Endothelial cell of umbilical vein (primary cell): ENCODE measurements around the gene PCDHA4. TPM values are rescaled to one million over a fixed set of nuclear protein-coding genes. Genes with fewer than 3 reads are reported as not detected.
"Not testable (repeated sequence)": the region's sequence is repeated elsewhere in the genome, so short reads cannot be mapped to it uniquely, and the experiment has no call there.

Experiments used
- BruUV-seq: library from RNA; stranded (reverse); fragments of 400-500 nt; replicated peaks from 2 replicates; lab custom pipeline; 2021; lab: Mats Ljungman, UMichigan
- CTCF ChIA-PET: fragments of 300-600, 350-600 bp; sonication (Branson Sonifier 250); formaldehyde crosslinking; loops from one replicate; lab custom pipeline; 2021; ENCODE audit warnings: antibody characterized with exemption, inconsistent platforms; lab: Charles Lee
- POLR2A ChIA-PET: fragments of 300-600, 350-600 bp; sonication (Branson Sonifier 250); formaldehyde crosslinking; loops from one replicate; lab custom pipeline; 2021; ENCODE audit warnings: antibody characterized with exemption, inconsistent platforms; lab: Charles Lee
- DNase-seq: peaks from one replicate; pipeline ENCODE4 v3.0.0-alpha.2; 2011; ENCODE audit warnings: low read depth, low spot score
- FAIRE-seq: peaks from 2 replicates; lab custom pipeline; 2011; peaks lifted over from hg19 to GRCh38; lab: Jason Lieb, UNC
- H2AFZ ChIP-seq: 2 replicates; pipeline ENCODE4 v1.6.0; 2012; ENCODE audit warnings: low read depth, low read length, control low read depth, inconsistent platforms
- H3K27ac ChIP-seq: 2 replicates; pipeline ENCODE4 v1.5.1; 2011; ENCODE audit warnings: low read depth, mild to moderate bottlenecking, control low read depth, low read length, moderate library complexity; ENCODE audit not compliant: insufficient read depth
- H3K27me3 ChIP-seq, 2 experiments: 2 replicates each; pipeline versions ENCODE4 v1.6.0 to v1.6.1; 2011; ENCODE audit warnings: low read length in 2 of 2, mixed read lengths in 1 of 2; ENCODE audit not compliant: control insufficient read depth in 2 of 2, insufficient read depth in 2 of 2
- H3K36me3 ChIP-seq, 2 experiments: 2 replicates in 1 of 2; 3 replicates in 1 of 2; pipeline ENCODE4 v1.5.1; 2011; ENCODE audit warnings: low read length in 2 of 2, mild to moderate bottlenecking in 1 of 2, moderate library complexity in 1 of 2; ENCODE audit not compliant: control insufficient read depth in 2 of 2, insufficient read depth in 2 of 2; ENCODE audit errors: extremely low read depth in 1 of 2
- H3K4me1 ChIP-seq: 3 replicates; pipeline ENCODE4 v1.5.1; 2011; ENCODE audit warnings: mild to moderate bottlenecking, low read length; ENCODE audit not compliant: control insufficient read depth, insufficient read depth; ENCODE audit errors: extremely low read depth
- H3K4me2 ChIP-seq: 2 replicates; pipeline ENCODE4 v1.6.1; 2011; ENCODE audit warnings: low read length, control low read depth, mixed read lengths; ENCODE audit not compliant: insufficient read depth
- H3K4me3 ChIP-seq, 3 experiments: fragments of 200-600 bp in 1 of 3; sonication (generic), shearing (Covaris generic) in 1 of 3; replicated peaks in 1 of 3; 2 replicates each; pipeline ENCODE4 v1.5.1; 2011 to 2016; ENCODE audit warnings: control low read depth in 3 of 3, low read length in 3 of 3, mild to moderate bottlenecking in 2 of 3, inconsistent platforms in 1 of 3, low read depth in 1 of 3, moderate library complexity in 1 of 3; ENCODE audit not compliant: insufficient read depth in 1 of 3
- H3K79me2 ChIP-seq: 2 replicates; pipeline ENCODE4 v1.6.0; 2012; ENCODE audit warnings: low read length, inconsistent platforms; ENCODE audit not compliant: control insufficient read depth, insufficient read depth
- H3K9ac ChIP-seq: replicated peaks from 2 replicates; pipeline ENCODE3; 2011; ENCODE audit warnings: low read length, control low read depth; ENCODE audit not compliant: insufficient read depth; ENCODE audit errors: extremely low read depth
- H3K9me1 ChIP-seq: replicated peaks from 3 replicates; pipeline ENCODE4 v1.6.0; 2011; ENCODE audit warnings: mild to moderate bottlenecking, low read length; ENCODE audit not compliant: control insufficient read depth, insufficient read depth; ENCODE audit errors: extremely low read depth
- H3K9me3 ChIP-seq: replicated peaks from 2 replicates; pipeline ENCODE4 v1.5.1; 2012; ENCODE audit warnings: low read length, inconsistent platforms; ENCODE audit not compliant: control insufficient read depth, insufficient read depth
- H4K20me1 ChIP-seq: replicated peaks from 2 replicates; pipeline ENCODE3; 2011; ENCODE audit warnings: mild to moderate bottlenecking, low read length; ENCODE audit not compliant: control insufficient read depth, insufficient read depth; ENCODE audit errors: extremely low read depth
- EZH2 ChIP-seq: IDR thresholded peaks from 2 replicates; pipeline ENCODE4 v1.6.1; 2012; ENCODE audit warnings: borderline replicate concordance, low read depth, mild to moderate bottlenecking, moderate library complexity, low read length, inconsistent platforms; ENCODE audit not compliant: severe bottlenecking
- FOS ChIP-seq: IDR thresholded peaks from 2 replicates; pipeline ENCODE4 v1.6.1; 2011; ENCODE audit warnings: mild to moderate bottlenecking, low read length, moderate library complexity, borderline replicate concordance; ENCODE audit not compliant: insufficient read depth
- GATA2 ChIP-seq: IDR thresholded peaks from 2 replicates; pipeline ENCODE4 v1.7.0; 2011; ENCODE audit warnings: low read depth, mild to moderate bottlenecking, moderate library complexity, mixed read lengths, low read length; ENCODE audit not compliant: insufficient read length, insufficient read depth
- JUN ChIP-seq: IDR thresholded peaks from 2 replicates; pipeline ENCODE4 v1.6.1; 2011; ENCODE audit warnings: borderline replicate concordance, low read depth; ENCODE audit not compliant: insufficient read length, insufficient read depth
- MYC ChIP-seq: IDR thresholded peaks from one replicate; pipeline ENCODE4 v1.6.1; 2011; ENCODE audit warnings: mild to moderate bottlenecking, low read depth, low read length
- POLR2A ChIP-seq: IDR thresholded peaks from 2 replicates; pipeline ENCODE4 v1.6.1; 2012; ENCODE audit warnings: low read depth, mild to moderate bottlenecking, control low read depth, low read length
- POLR2AphosphoS5 ChIP-seq: IDR thresholded peaks from 2 replicates; pipeline ENCODE4 v1.6.1; 2012; ENCODE audit warnings: low read depth, mild to moderate bottlenecking, control low read depth, low read length, moderate library complexity; ENCODE audit not compliant: insufficient read depth
- dilution Hi-C: fragments of 300-500 bp; cut with MboI; formaldehyde crosslinking; loops from one replicate; pipeline ENCODE4 v1.15.0; 2019; ENCODE audit warnings: low sequenced_read_pairs; ENCODE audit not compliant: extremely low pct_ligation_motif_present
- intact Hi-C: fragments of 100-400 bp; cut with micrococcal nuclease; formaldehyde crosslinking; loops from one replicate; pipeline ENCODE4 v1.10.0; 2022
- polyA plus RNA-seq, 4 experiments: library from polyadenylated mRNA; depleted of rRNA in 3 of 4; stranded (reverse) in 3 of 4; unstranded in 1 of 4; fragments of >200 nt; gene quantifications; 2 replicates each; pipeline versions ENCODE4 v1.2.1 to v1.2.3, GENCODE V29; 2011 to 2012; ENCODE audit warnings: missing spikeins in 1 of 4
- total RNA-seq: library from RNA; stranded (reverse); gene quantifications from 2 replicates; pipeline ENCODE4 v1.2.3, GENCODE V29; 2021
- TF ChIP-seq, protein P1 (sequence below), 2 donors: IDR thresholded peaks; 1 replicate in 1 of 2; 2 replicates in 1 of 2; pipeline ENCODE4 v1.5.1; 2011; ENCODE audit warnings: low read length in 2 of 2, mild to moderate bottlenecking in 2 of 2, moderate library complexity in 2 of 2, control low read depth in 1 of 2, inconsistent platforms in 1 of 2, low read depth in 1 of 2; ENCODE audit not compliant: insufficient read depth in 1 of 2; ENCODE audit errors: extremely low read depth in 1 of 2
- TF ChIP-seq, protein P2 (sequence below): IDR thresholded peaks from 2 replicates; pipeline ENCODE4 v1.6.1; 2011; ENCODE audit not compliant: insufficient read depth, insufficient read length

Gene PCDHA4
- total and polyA plus RNA-seq, 2 donors (not counting 3 experiments of a cell fraction or from before 2014, with no cell fraction given) = 0.04 to 0.26 TPM

DNA sequence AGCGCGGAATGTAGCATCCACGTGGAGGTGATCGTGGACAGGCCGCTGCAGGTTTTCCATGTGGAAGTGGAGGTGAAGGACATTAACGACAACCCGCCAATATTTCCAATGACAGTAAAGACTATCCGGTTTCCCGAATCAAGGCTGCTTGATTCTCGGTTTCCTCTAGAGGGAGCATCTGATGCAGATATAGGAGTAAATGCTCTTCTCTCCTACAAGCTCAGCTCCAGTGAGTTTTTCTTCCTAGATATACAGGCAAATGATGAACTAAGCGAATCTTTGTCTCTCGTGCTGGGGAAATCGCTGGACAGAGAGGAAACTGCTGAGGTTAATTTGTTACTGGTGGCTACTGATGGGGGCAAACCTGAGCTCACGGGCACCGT lies 11.6 kb upstream of the PCDHA4 start:
- intact Hi-C loops = no loop called here
- dilution Hi-C loops = no loop called here
- no TSS peak for BruUV-seq
- ChIA-PET CTCF (interaction anchor here (1.1 to 1.8 kb wide), 3 partner anchors 9 to 12 kb away, joined by 3 to 5 read pairs (median 4); partner anchors contain the start of gene PCDHA1), POLR2A (no interaction called here)
- H3K9me3 ChIP-seq = no peaks in the 10 kb centered on the region
- no peaks in the 10 kb centered on the region for H3K4me1 ChIP-seq
- FAIRE-seq (no peak), DNase-seq (no peak)
- H4K20me1 ChIP-seq = no peaks in the 10 kb centered on the region
- H3K36me3 ChIP-seq = no peaks in the 10 kb centered on the region
- H3K9ac ChIP-seq = no peak overlapping the region
- H3K27ac ChIP-seq = no peak overlapping the region
- no peak overlapping the region for H3K4me2 ChIP-seq
- H3K9me1 ChIP-seq = no peaks in the 10 kb centered on the region
- no peak overlapping the region for H2AFZ ChIP-seq
- H3K4me3 ChIP-seq = no peak overlapping the region
- TF ChIP-seq EZH2 = no peak
- TF ChIP-seq, protein P1, sequence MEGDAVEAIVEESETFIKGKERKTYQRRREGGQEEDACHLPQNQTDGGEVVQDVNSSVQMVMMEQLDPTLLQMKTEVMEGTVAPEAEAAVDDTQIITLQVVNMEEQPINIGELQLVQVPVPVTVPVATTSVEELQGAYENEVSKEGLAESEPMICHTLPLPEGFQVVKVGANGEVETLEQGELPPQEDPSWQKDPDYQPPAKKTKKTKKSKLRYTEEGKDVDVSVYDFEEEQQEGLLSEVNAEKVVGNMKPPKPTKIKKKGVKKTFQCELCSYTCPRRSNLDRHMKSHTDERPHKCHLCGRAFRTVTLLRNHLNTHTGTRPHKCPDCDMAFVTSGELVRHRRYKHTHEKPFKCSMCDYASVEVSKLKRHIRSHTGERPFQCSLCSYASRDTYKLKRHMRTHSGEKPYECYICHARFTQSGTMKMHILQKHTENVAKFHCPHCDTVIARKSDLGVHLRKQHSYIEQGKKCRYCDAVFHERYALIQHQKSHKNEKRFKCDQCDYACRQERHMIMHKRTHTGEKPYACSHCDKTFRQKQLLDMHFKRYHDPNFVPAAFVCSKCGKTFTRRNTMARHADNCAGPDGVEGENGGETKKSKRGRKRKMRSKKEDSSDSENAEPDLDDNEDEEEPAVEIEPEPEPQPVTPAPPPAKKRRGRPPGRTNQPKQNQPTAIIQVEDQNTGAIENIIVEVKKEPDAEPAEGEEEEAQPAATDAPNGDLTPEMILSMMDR (IDR thresholded peaks at IDR 0.05; ENCODE audit: extremely low read depth in 1 of 2, insufficient read depth in 1 of 2, low read depth in 1 of 2, low read length in 2 of 2) = no peak
- TF ChIP-seq FOS = no peak
- no peak for TF ChIP-seq GATA2
- no peak for TF ChIP-seq POLR2A
- TF ChIP-seq MYC = no peak
- TF ChIP-seq JUN = no peak
- TF ChIP-seq POLR2AphosphoS5 = no peak
- TF ChIP-seq, protein P2, sequence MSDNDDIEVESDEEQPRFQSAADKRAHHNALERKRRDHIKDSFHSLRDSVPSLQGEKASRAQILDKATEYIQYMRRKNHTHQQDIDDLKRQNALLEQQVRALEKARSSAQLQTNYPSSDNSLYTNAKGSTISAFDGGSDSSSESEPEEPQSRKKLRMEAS = no peak
- H3K27me3 ChIP-seq = no peaks in the 10 kb centered on the region
- H3K79me2 ChIP-seq = no peaks in the 10 kb centered on the region

DNA sequence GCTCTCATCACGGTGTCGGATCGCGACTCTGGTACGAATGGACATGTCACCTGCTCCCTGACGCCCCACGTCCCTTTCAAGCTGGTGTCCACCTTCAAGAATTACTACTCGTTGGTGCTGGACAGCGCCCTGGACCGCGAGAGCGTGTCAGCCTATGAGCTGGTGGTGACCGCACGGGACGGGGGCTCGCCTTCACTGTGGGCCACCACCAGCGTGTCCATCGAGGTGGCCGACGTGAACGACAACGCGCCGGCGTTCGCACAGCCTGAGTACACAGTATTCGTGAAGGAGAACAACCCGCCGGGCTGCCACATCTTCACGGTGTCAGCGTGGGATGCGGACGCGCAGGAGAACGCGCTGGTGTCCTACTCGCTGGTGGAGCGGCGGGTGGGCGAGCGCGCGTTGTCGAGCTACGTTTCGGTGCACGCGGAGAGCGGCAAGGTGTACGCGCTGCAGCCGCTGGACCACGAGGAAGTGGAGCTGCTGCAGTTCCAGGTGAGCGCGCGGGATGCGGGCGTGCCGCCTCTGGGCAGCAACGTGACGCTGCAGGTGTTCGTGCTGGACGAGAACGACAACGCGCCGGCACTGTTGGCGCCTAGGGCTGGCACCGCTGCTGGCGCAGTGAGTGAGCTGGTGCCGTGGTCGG lies 10.7 kb upstream of the PCDHA4 start:
- DNase-seq, H2AFZ ChIP-seq, H3K4me3 ChIP-seq, H3K36me3 ChIP-seq, H3K4me1 ChIP-seq, dilution Hi-C loops, H3K27ac ChIP-seq, FAIRE-seq, H3K79me2 ChIP-seq, H3K27me3 ChIP-seq, H3K9me1 ChIP-seq, BruUV-seq, H4K20me1 ChIP-seq, H3K9ac ChIP-seq, POLR2A ChIA-PET, H3K9me3 ChIP-seq, H3K4me2 ChIP-seq, intact Hi-C loops: not testable (repeated sequence)
- CTCF ChIA-PET = interaction anchor here (1.1 kb wide), 2 partner anchors 9 to 10 kb away, joined by 3 to 4 read pairs; partner anchors contain the start of gene PCDHA1
